HCT116 (cell line): Measurements from ENCODE around the gene PDK4. TPM values are rescaled to one million over a fixed set of nuclear protein-coding genes. Genes with fewer than 3 reads are reported as not detected.

Experiments used
- ATAC-seq: fragments of 200-7000 bp; cut with Tn5 transposase; 2 replicates; pipeline ENCODE4 v1.9.1; 2020; ENCODE audit warnings: mild to moderate bottlenecking, moderate library complexity
- BruUV-seq: library from RNA; stranded (reverse); fragments of 400-500 nt; replicated peaks from 2 replicates; lab custom pipeline; 2021; lab: Mats Ljungman, UMichigan
- CTCF ChIA-PET: fragments of 300-600 bp; sonication (Branson Sonifier 250); formaldehyde crosslinking; loops from one replicate; lab custom pipeline; 2021; ENCODE audit warnings: antibody characterized with exemption; lab: Charles Lee
- POLR2A ChIA-PET: fragments of 300-600, 350-600 bp; sonication (Branson Sonifier 250); formaldehyde crosslinking; loops from one replicate; lab custom pipeline; 2021; ENCODE audit warnings: antibody characterized with exemption; lab: Charles Lee
- RAD21 ChIA-PET, 2 experiments: fragments of 300-600 bp; sonication (Branson Sonifier 250); formaldehyde crosslinking; loops; one replicate each; lab custom pipeline; 2023; ENCODE audit warnings: low total read pairs in 2 of 2; ENCODE audit not compliant: uncharacterized antibody in 2 of 2, unreplicated experiment in 2 of 2, low non-redundant PET in 1 of 2; lab: Charles Lee
- DNase-seq: peaks from one replicate; pipeline ENCODE4 v3.0.0-alpha.2; 2010; ENCODE audit warnings: low read depth, low spot score
- H2AFZ ChIP-seq: fragments of 200-600 bp; shearing (Covaris generic), sonication (generic); 2 replicates; pipeline ENCODE4 v1.6.1; 2017; ENCODE audit warnings: low read depth, mixed run types, mixed read lengths, antibody characterized with exemption, low read length; ENCODE audit not compliant: poor library complexity, severe bottlenecking
- H3K27ac ChIP-seq: 2 replicates; pipeline ENCODE4 v1.5.1; 2012; ENCODE audit warnings: low read depth, low read length
- H3K27me3 ChIP-seq: fragments of 200-600 bp; sonication (generic); 2 replicates; pipeline ENCODE4 v1.6.1; 2016; ENCODE audit warnings: mixed run types, low read length, mixed read lengths; ENCODE audit not compliant: insufficient read depth
- H3K36me3 ChIP-seq, 2 experiments: fragments of 200-500 bp in 1 of 2; fragments of 200-600 bp in 1 of 2; sonication (Bioruptor generic) in 1 of 2; sonication (generic) in 1 of 2; 2 replicates each; pipeline versions ENCODE4 v1.5.1 to v1.6.1; 2014 to 2016; ENCODE audit warnings: low read length in 2 of 2, inconsistent platforms in 1 of 2, mixed read lengths in 1 of 2, mixed run types in 1 of 2; ENCODE audit not compliant: insufficient read depth in 2 of 2, control insufficient read depth in 1 of 2
- H3K4me1 ChIP-seq, 2 experiments: fragments of 200-600 bp in 1 of 2; sonication (generic) in 1 of 2; 2 replicates each; pipeline versions ENCODE4 v1.5.1 to v1.6.1; 2012 to 2017; ENCODE audit warnings: low read length in 2 of 2, inconsistent platforms in 1 of 2, mild to moderate bottlenecking in 1 of 2, mixed read lengths in 1 of 2, mixed run types in 1 of 2, moderate library complexity in 1 of 2; ENCODE audit not compliant: insufficient read depth in 2 of 2, control insufficient read depth in 1 of 2
- H3K4me2 ChIP-seq: fragments of 200-600 bp; sonication (generic); 2 replicates; pipeline ENCODE4 v1.6.1; 2017; ENCODE audit warnings: mixed run types, low read length, mixed read lengths
- H3K4me3 ChIP-seq, 2 experiments: fragments of 200-600 bp in 1 of 2; sonication (generic) in 1 of 2; replicated peaks in 1 of 2; 2 replicates each; pipeline ENCODE4 v1.5.1; 2011 to 2016; ENCODE audit warnings: low read length in 2 of 2, control low read depth in 1 of 2, low read depth in 1 of 2, mild to moderate bottlenecking in 1 of 2, mixed read lengths in 1 of 2, mixed run types in 1 of 2
- H3K79me2 ChIP-seq: fragments of 200-600 bp; sonication (generic); 2 replicates; pipeline ENCODE4 v1.6.1; 2017; ENCODE audit warnings: mild to moderate bottlenecking, mixed run types, low read length, moderate library complexity, mixed read lengths; ENCODE audit not compliant: insufficient read depth
- H3K9ac ChIP-seq: fragments of 200-600 bp; sonication (generic); 2 replicates; pipeline ENCODE4 v1.6.1; 2016; ENCODE audit warnings: low read length, mixed read lengths
- H3K9me2 ChIP-seq: fragments of 200-600 bp; sonication (generic), shearing (Covaris generic); 2 replicates; pipeline ENCODE4 v1.6.1; 2017; ENCODE audit warnings: mixed run types, mild to moderate bottlenecking, moderate library complexity; ENCODE audit not compliant: insufficient read depth
- H3K9me3 ChIP-seq, 2 experiments: fragments of 200-500 bp in 1 of 2; fragments of 200-600 bp in 1 of 2; sonication (Bioruptor generic) in 1 of 2; sonication (generic) in 1 of 2; 2 replicates each; pipeline ENCODE4 v1.6.1; 2014 to 2017; ENCODE audit warnings: low read length in 2 of 2, mixed read lengths in 2 of 2, inconsistent platforms in 1 of 2, low read depth in 1 of 2, mild to moderate bottlenecking in 1 of 2, mixed run types in 1 of 2, moderate library complexity in 1 of 2; ENCODE audit not compliant: control insufficient read depth in 1 of 2, insufficient read depth in 1 of 2
- H4K20me1 ChIP-seq: fragments of 200-600 bp; sonication (generic), shearing (Covaris generic); 2 replicates; pipeline ENCODE4 v1.6.1; 2017; ENCODE audit warnings: mixed run types, mild to moderate bottlenecking, moderate library complexity; ENCODE audit not compliant: insufficient read depth
- EGR1 ChIP-seq: IDR thresholded peaks from 2 replicates; pipeline ENCODE4 v1.6.1; 2012; ENCODE audit warnings: low read depth
- ELF1 ChIP-seq: IDR thresholded peaks from 2 replicates; pipeline ENCODE4 v1.6.1; 2012; ENCODE audit warnings: low read depth, borderline replicate concordance
- EZH2phosphoT487 ChIP-seq: fragments of 200-600 bp; IDR thresholded peaks from 2 replicates; pipeline ENCODE4 v1.6.1; 2018; ENCODE audit warnings: antibody characterized with exemption, borderline replicate concordance
- FOSL1 ChIP-seq: IDR thresholded peaks from 2 replicates; pipeline ENCODE4 v1.6.1; 2012; ENCODE audit warnings: low read depth
- MAX ChIP-seq: IDR thresholded peaks from 2 replicates; pipeline ENCODE4 v1.6.1; 2012
- POLR2AphosphoS5 ChIP-seq: IDR thresholded peaks from 2 replicates; pipeline ENCODE4 v1.6.1; 2011; ENCODE audit warnings: mild to moderate bottlenecking, low read depth, low read length, moderate library complexity
- SRF ChIP-seq: IDR thresholded peaks from 2 replicates; pipeline ENCODE4 v1.6.1; 2012; ENCODE audit warnings: low read depth
- intact Hi-C: fragments of 100-400 bp; cut with micrococcal nuclease; formaldehyde crosslinking; loops from 2 replicates; pipeline ENCODE4 v1.10.0; 2022
- total RNA-seq: library from RNA; stranded (reverse); gene quantifications from one replicate; pipeline ENCODE4 v1.2.1, GENCODE V29; 2021; ENCODE audit not compliant: unreplicated experiment
- TF ChIP-seq, protein P1 (sequence below): IDR thresholded peaks from 2 replicates; pipeline ENCODE4 v1.6.1; 2011; ENCODE audit warnings: mild to moderate bottlenecking, low read length, moderate library complexity; ENCODE audit not compliant: insufficient replicate concordance; ENCODE audit errors: extremely low read depth

PDK4 gene
- total RNA-seq, 1 experiment from 2014 or later: 2.1 TPM

DNA sequence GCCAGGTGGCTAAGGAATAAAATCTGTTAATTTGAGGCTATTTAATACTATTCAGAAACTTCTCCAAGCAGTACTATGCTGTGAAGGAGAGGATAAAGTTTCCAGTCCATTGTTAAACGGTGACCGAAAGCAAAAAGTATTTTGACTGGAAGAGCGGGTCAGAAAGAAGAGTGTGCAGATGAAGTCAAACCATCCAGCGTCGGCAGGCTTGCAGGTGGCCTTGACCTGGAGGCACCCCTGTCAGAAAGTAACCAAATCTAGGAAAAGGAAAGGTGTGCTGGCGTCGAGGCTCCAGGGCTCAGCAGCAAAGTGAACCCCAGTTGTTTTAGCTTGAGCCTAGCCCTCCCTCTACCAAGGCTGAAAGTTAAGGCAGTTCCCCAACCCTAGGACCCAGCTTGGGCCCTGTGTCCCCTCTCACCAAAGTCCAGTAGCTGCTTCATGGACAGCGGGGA is 544 bp downstream of the PDK4 start:
- POLR2A ChIA-PET: no interaction called here
- no peaks in the 10 kb centered on the region for H3K9me3 ChIP-seq
- peak overlapping the region; percentile 54 to 64 for H3K4me3 ChIP-seq
- CTCF ChIA-PET: no interaction called here
- peak overlapping the region; percentile 42; the same call in 1 of the 2 replicates for H3K9ac ChIP-seq
- no peak for DNase-seq
- no peaks in the 10 kb centered on the region for H3K36me3 ChIP-seq
- H2AFZ ChIP-seq: peak overlapping the region; percentile 93
- H3K79me2 ChIP-seq: no peaks in the 10 kb centered on the region
- RAD21 ChIA-PET: no interaction called here
- no peaks in the 10 kb centered on the region for H4K20me1 ChIP-seq
- TF ChIP-seq SRF: no peak
- TF ChIP-seq MAX: no peak
- TF ChIP-seq POLR2AphosphoS5: no peak
- TF ChIP-seq, protein P1, sequence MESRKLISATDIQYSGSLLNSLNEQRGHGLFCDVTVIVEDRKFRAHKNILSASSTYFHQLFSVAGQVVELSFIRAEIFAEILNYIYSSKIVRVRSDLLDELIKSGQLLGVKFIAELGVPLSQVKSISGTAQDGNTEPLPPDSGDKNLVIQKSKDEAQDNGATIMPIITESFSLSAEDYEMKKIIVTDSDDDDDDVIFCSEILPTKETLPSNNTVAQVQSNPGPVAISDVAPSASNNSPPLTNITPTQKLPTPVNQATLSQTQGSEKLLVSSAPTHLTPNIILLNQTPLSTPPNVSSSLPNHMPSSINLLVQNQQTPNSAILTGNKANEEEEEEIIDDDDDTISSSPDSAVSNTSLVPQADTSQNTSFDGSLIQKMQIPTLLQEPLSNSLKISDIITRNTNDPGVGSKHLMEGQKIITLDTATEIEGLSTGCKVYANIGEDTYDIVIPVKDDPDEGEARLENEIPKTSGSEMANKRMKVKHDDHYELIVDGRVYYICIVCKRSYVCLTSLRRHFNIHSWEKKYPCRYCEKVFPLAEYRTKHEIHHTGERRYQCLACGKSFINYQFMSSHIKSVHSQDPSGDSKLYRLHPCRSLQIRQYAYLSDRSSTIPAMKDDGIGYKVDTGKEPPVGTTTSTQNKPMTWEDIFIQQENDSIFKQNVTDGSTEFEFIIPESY: no peak
- TF ChIP-seq FOSL1: no peak
- TF ChIP-seq ELF1: no peak
- TF ChIP-seq EGR1: no peak
- no peak for TF ChIP-seq EZH2phosphoT487
- TF ChIP-seq, all 23 proteins: peak for 0
- Histone ChIP-seq H3K9me2 (no peaks in the 10 kb centered on the region), H3K4me1 (peaks cover 0 to 15% of the 10 kb centered on the region in 2 experiments; a peak in 3 of 4 replicates), H3K27me3 (no peaks in the 10 kb centered on the region), H3K4me2 (peak overlapping the region; percentile 92), H3K27ac (peak overlapping the region; percentile 21; the same call in 1 of the 2 replicates)
- intact Hi-C loops: no loop called here
- BruUV-seq: no TSS peak
- peak; percentile 24; the same call in 1 of the 2 replicates for ATAC-seq
